ENCODE data around the gene KIFAP3.

KIFAP3 gene

GRCh38 chr1:169943963-169944526, 130.4 kb downstream of the KIFAP3 start:
- no peak overlapping the region for H2AFZ ChIP-seq
- H3K79me2 ChIP-seq: no peaks in the 10 kb centered on the region
- H3K27ac ChIP-seq: no peak overlapping the region
- H3K4me1 ChIP-seq: no peaks in the 10 kb centered on the region
- no peaks in the 10 kb centered on the region for H3K9me3 ChIP-seq (ENCODE audit: control insufficient read depth, low read length)
- no peak overlapping the region for H3K4me3 ChIP-seq (ENCODE audit: low read depth, low read length)
- H3K4me2 ChIP-seq (ENCODE audit: low read length): no peak overlapping the region
- TF ChIP-seq CTCF (IDR thresholded peaks at IDR 0.05): no peak
- no peak overlapping the region for H3K9ac ChIP-seq
- no peaks in the 10 kb centered on the region for H3K27me3 ChIP-seq (ENCODE audit: control insufficient read depth, insufficient read depth, low read length)
- H3K36me3 ChIP-seq (ENCODE audit: control insufficient read depth, insufficient read depth, low read length): no peaks in the 10 kb centered on the region

GRCh38 chr1:169941982-169942830, 132.3 kb downstream of the KIFAP3 start:
- Histone ChIP-seq H3K36me3 (ENCODE audit: control insufficient read depth, insufficient read depth, low read length) (no peaks in the 10 kb centered on the region), H3K9me3 (ENCODE audit: control insufficient read depth, low read length) (no peaks in the 10 kb centered on the region), H3K27ac (no peak overlapping the region), H3K27me3 (ENCODE audit: control insufficient read depth, insufficient read depth, low read length) (no peaks in the 10 kb centered on the region), H2AFZ (no peak overlapping the region), H3K9ac (no peak overlapping the region), H3K4me2 (ENCODE audit: low read length) (no peak overlapping the region), H3K4me3 (ENCODE audit: low read depth, low read length) (no peak overlapping the region), H3K79me2 (no peaks in the 10 kb centered on the region), H3K4me1 (no peaks in the 10 kb centered on the region)
- TF ChIP-seq CTCF (IDR thresholded peaks at IDR 0.05): no peak

GRCh38 chr1:169933984-169934725, 140.3 kb downstream of the KIFAP3 start:
- Histone ChIP-seq H2AFZ (no peak overlapping the region), H3K27me3 (ENCODE audit: control insufficient read depth, insufficient read depth, low read length) (no peaks in the 10 kb centered on the region), H3K27ac (no peak overlapping the region), H3K4me3 (ENCODE audit: low read depth, low read length) (no peak overlapping the region), H3K9ac (no peak overlapping the region), H3K4me1 (no peaks in the 10 kb centered on the region), H3K9me3 (ENCODE audit: control insufficient read depth, low read length) (no peaks in the 10 kb centered on the region), H3K36me3 (ENCODE audit: control insufficient read depth, insufficient read depth, low read length) (no peaks in the 10 kb centered on the region), H3K4me2 (ENCODE audit: low read length) (no peak overlapping the region), H3K79me2 (no peaks in the 10 kb centered on the region)
- TF ChIP-seq CTCF (IDR thresholded peaks at IDR 0.05): no peak

GRCh38 chr1:169931795-169932231, 142.7 kb downstream of the KIFAP3 start:
- no peak overlapping the region for H3K27ac ChIP-seq
- TF ChIP-seq CTCF (IDR thresholded peaks at IDR 0.05): no peak
- H3K9ac ChIP-seq: no peak overlapping the region

More at GRCh38 chr1:169931795-169932231, 142.7 kb downstream of the KIFAP3 start:
- H3K9me3 ChIP-seq (ENCODE audit: control insufficient read depth, low read length): no peaks in the 10 kb centered on the region
- no peak overlapping the region for H3K4me3 ChIP-seq (ENCODE audit: low read depth, low read length)
- no peaks in the 10 kb centered on the region for H3K4me1 ChIP-seq
- H2AFZ ChIP-seq: no peak overlapping the region
- H3K4me2 ChIP-seq (ENCODE audit: low read length): no peak overlapping the region
- H3K79me2 ChIP-seq: no peaks in the 10 kb centered on the region
- H3K27me3 ChIP-seq (ENCODE audit: control insufficient read depth, insufficient read depth, low read length): no peaks in the 10 kb centered on the region
- no peaks in the 10 kb centered on the region for H3K36me3 ChIP-seq (ENCODE audit: control insufficient read depth, insufficient read depth, low read length)

Measured in parathyroid adenoma (tissue), 2 donors.